GM12878 (cell line): ENCODE data around the gene PREP.

Experiments used
- RAD21 ChIP-seq: IDR thresholded peaks from 2 replicates; pipeline ENCODE4 v1.6.1; 2011; ENCODE audit warnings: mild to moderate bottlenecking, low read depth, low read length, moderate library complexity; ENCODE audit not compliant: insufficient read depth
- TF ChIP-seq, protein P1 (sequence below), 3 experiments: IDR thresholded peaks in 2 of 3; conservative IDR thresholded peaks in 1 of 3; 2 replicates each; pipeline ENCODE4 v1.5.1; 2011; ENCODE audit warnings: low read depth in 3 of 3, low read length in 3 of 3, mild to moderate bottlenecking in 3 of 3, control low read depth in 2 of 3, moderate library complexity in 2 of 3, inconsistent platforms in 1 of 3, mixed read lengths in 1 of 3; ENCODE audit not compliant: control insufficient read depth in 2 of 3, insufficient read depth in 1 of 3; ENCODE audit errors: extremely low read depth in 1 of 3

DNA sequence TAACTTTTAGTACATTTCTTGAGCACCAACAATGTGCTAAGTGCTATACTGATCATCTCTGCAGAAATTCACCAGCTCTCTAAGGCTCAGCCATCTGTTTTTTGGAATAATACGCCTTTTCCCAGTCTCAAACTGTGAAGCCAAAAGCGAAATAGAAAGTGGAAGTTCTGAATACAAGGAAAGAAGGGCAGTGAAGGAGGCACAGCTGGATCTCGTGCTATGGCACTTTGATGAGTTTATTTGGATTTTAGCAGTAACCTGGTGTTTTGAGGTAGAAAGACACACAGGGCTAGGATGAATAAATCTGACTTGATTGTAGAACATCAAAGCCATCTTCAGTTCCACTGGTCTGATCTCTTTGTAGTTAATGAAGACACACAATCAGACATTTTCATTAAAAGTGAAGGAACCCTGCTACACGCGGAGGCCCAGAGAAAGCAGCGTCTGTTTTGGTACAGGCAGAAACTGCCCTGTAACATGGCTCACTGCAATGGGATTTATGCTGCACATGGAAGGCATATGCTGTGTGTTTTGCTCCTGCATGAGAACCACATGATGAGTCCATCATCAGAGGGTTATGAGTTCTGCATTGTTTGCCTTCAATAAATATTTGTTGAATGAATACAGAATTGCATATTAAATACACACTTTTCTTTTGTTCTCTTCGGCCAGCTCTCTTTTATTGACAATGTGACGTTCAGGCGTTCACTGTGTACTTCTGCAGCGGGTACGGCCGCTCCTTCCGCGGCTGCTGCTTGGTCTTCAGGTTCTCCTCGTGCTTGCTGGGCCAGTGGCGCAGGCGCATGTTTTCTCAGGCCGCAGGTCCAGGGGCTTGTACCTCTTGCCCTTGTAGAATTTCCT is 100.9 kb downstream of the PREP start:
- TF ChIP-seq, protein P1, sequence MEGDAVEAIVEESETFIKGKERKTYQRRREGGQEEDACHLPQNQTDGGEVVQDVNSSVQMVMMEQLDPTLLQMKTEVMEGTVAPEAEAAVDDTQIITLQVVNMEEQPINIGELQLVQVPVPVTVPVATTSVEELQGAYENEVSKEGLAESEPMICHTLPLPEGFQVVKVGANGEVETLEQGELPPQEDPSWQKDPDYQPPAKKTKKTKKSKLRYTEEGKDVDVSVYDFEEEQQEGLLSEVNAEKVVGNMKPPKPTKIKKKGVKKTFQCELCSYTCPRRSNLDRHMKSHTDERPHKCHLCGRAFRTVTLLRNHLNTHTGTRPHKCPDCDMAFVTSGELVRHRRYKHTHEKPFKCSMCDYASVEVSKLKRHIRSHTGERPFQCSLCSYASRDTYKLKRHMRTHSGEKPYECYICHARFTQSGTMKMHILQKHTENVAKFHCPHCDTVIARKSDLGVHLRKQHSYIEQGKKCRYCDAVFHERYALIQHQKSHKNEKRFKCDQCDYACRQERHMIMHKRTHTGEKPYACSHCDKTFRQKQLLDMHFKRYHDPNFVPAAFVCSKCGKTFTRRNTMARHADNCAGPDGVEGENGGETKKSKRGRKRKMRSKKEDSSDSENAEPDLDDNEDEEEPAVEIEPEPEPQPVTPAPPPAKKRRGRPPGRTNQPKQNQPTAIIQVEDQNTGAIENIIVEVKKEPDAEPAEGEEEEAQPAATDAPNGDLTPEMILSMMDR (IDR thresholded peaks at IDR 0.05 in 2 of 3, conservative IDR thresholded peaks at IDR 0.05 in 1 of 3; ENCODE audit: control insufficient read depth in 2 of 3, extremely low read depth in 1 of 3, insufficient read depth in 1 of 3, low read depth in 3 of 3, low read length in 3 of 3) = no peak
- TF ChIP-seq RAD21 = no peak
